Stimulated activated effector memory CD8-positive, alpha-beta T cell treated with anti-CD3 and anti-CD28 coated beads, Interleukin-12 subunit alpha, Interleukin-12 subunit beta, amount 100 ng/mL, for 72 hours (primary cell): ENCODE data around the gene SLC35F1.

Experiments used
- ATAC-seq: fragments of 150-1000 bp; cut with Tn5 transposase; 2 replicates; pipeline ENCODE4 v1.10.0; 2021
- DNase-seq, 2 donors: peaks; one replicate each; pipeline ENCODE4 v3.0.0; 2021 to 2022; ENCODE audit warnings: low spot score in 2 of 2
- H3K27ac Mint-ChIP-seq: one replicate; pipeline ENCODE4 v1.8.0; 2022; ENCODE audit warnings: mild to moderate bottlenecking, mixed read lengths
- H3K36me3 Mint-ChIP-seq: one replicate; pipeline ENCODE4 v1.8.0; 2022; ENCODE audit warnings: mild to moderate bottlenecking, mixed read lengths
- H3K4me1 Mint-ChIP-seq: one replicate; pipeline ENCODE4 v1.8.0; 2022; ENCODE audit warnings: mixed read lengths
- H3K4me3 Mint-ChIP-seq: one replicate; pipeline ENCODE4 v1.8.0; 2022; ENCODE audit warnings: mild to moderate bottlenecking, mixed read lengths
- H3K9me3 Mint-ChIP-seq: one replicate; pipeline ENCODE4 v1.8.0; 2022; ENCODE audit warnings: mixed read lengths

Gene SLC35F1

DNA sequence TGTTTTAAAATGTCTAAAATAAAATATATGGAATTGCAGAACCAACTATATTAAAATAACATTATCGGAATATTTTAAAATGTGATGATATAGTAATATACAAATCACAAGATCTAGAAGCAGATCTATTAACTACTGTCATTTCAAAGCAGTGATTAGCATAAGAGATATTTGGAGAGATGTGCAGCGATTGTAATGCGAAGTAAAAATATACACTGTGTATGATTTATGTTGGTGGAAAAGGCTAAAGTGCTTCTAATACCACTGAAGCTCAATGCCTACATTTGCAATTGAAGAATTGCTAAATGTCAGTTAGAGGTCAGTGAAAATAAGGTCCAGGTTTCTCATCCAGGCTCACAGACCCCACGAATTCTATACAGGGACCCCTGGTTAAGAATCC is 392.4 kb downstream of the SLC35F1 start:
- H3K9me3 Mint-ChIP-seq, result no peaks in the 10 kb centered on the region
- H3K27ac Mint-ChIP-seq, result no peak overlapping the region
- H3K36me3 Mint-ChIP-seq, result no peaks in the 10 kb centered on the region
- DNase-seq (no peak), ATAC-seq (no peak)
- H3K4me3 Mint-ChIP-seq, result no peak overlapping the region
- H3K4me1 Mint-ChIP-seq, result no peaks in the 10 kb centered on the region

DNA sequence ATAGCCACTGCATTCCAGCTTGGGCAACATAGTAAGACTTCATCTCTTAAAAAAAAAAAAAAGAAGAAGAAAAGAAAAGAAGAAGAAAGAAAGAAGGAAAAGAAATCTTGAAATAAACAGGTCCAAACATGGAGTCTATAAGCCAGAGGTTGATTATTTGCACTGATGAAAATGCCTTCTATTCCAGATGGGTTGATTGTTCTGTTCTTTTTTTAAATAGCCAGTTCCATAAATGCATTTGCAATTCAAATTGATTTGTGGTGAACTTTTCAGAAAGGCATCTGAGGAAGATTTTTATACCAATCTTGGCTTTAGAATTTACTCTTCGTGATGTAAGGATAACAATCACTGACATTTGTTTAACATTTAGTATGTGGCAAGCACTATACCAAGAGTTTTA is 397.3 kb downstream of the SLC35F1 start:
- no peaks in the 10 kb centered on the region for H3K36me3 Mint-ChIP-seq
- ATAC-seq, result no peak
- DNase-seq, result no peak
- no peaks in the 10 kb centered on the region for H3K4me1 Mint-ChIP-seq
- no peaks in the 10 kb centered on the region for H3K9me3 Mint-ChIP-seq
- H3K27ac Mint-ChIP-seq, result no peak overlapping the region
- H3K4me3 Mint-ChIP-seq, result no peak overlapping the region

DNA sequence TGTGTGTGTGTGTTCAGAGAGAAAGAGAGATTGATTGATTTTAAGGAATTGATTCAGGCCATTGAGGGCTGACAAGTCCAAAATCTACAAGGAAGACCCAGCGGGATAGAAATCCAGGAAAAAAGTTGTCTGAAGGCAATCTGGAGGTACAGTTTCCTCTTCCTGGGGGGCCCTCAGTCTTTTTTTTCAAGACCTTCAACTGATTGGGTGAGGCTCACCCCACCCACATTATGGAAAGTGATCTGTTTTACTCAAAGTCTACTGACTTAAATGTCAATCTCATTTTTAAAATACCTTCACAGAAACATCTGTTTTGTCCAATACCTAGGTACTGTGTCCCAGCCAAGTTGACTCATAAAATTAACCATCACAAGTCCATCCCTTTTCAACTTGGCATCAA is 398.0 kb downstream of the SLC35F1 start:
- Mint-ChIP-seq H3K4me3 (no peak overlapping the region), H3K36me3 (no peaks in the 10 kb centered on the region)
- ATAC-seq, result no peak

DNA sequence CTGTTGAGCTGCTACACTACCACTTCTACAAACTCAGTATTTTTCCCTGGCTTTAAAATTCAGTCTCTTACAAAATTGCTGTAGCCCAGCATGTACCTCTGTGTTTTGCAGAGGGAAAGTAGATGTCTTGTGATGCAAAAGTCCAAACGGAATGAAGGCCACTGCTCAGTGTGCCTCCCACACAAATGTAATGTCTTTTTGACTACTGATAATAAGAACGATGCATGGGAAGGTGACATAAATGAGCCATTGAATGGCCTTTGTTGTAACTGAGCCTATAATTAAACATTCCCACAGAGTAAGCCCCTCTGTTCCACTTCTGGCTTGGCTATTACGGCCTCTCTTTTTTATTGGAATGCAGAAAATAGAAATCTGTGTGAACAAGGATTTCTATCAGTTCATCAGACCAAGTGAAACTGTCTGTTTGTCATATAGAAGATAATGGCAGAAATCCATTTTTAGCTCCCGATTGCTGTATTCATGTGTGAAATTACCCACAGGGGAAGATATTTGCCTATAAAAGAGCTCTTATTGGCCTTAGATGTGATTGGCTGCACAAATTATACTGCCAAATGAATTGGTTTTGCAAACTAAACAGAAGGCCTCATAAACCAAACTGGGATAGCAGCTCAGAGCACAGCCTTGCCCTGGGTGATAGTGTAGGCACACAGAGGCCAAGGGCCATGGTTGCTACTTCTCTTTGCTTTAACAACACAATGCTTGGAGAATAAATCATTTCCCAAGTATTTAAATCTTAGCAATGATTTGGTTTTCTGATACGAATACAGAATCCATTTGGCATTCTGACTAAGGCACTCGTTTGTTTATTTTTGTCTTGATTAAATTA is 399.6 kb downstream of the SLC35F1 start:
- no peak for ATAC-seq
- Mint-ChIP-seq H3K4me3 (no peak overlapping the region), H3K27ac (no peak overlapping the region), H3K4me1 (no peaks in the 10 kb centered on the region), H3K36me3 (no peaks in the 10 kb centered on the region), H3K9me3 (no peaks in the 10 kb centered on the region)
- DNase-seq, result no peak

More for the DNA sequence above, 398.0 kb downstream of the SLC35F1 start:
- no peak overlapping the region for H3K27ac Mint-ChIP-seq
- no peaks in the 10 kb centered on the region for H3K9me3 Mint-ChIP-seq
- no peaks in the 10 kb centered on the region for H3K4me1 Mint-ChIP-seq
- DNase-seq, result no peak

DNA sequence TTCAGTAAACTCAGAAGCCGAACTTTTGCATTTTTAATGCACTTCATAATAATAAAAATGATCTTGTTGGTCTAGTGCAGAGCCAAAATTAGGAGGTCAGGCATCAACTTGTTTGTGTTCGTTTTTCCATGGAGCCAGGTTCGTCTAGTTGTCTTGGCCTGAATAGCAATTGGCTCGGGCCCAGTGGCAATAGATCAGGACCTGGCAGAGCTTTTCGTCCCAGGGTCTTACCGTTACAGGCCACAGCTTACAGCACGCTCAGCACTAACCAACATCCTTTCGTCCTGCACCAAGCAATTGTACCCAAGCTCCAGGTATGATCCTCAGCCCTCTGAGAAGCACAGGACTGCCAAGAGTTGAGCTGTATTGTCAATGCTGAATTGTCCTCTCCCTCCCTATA is 400.5 kb downstream of the SLC35F1 start:
- no peak for DNase-seq
- ATAC-seq, result no peak
- no peak overlapping the region for H3K27ac Mint-ChIP-seq
- H3K4me1 Mint-ChIP-seq, result no peaks in the 10 kb centered on the region
- H3K4me3 Mint-ChIP-seq, result no peak overlapping the region
- H3K36me3 Mint-ChIP-seq, result no peaks in the 10 kb centered on the region
- H3K9me3 Mint-ChIP-seq, result no peaks in the 10 kb centered on the region

DNA sequence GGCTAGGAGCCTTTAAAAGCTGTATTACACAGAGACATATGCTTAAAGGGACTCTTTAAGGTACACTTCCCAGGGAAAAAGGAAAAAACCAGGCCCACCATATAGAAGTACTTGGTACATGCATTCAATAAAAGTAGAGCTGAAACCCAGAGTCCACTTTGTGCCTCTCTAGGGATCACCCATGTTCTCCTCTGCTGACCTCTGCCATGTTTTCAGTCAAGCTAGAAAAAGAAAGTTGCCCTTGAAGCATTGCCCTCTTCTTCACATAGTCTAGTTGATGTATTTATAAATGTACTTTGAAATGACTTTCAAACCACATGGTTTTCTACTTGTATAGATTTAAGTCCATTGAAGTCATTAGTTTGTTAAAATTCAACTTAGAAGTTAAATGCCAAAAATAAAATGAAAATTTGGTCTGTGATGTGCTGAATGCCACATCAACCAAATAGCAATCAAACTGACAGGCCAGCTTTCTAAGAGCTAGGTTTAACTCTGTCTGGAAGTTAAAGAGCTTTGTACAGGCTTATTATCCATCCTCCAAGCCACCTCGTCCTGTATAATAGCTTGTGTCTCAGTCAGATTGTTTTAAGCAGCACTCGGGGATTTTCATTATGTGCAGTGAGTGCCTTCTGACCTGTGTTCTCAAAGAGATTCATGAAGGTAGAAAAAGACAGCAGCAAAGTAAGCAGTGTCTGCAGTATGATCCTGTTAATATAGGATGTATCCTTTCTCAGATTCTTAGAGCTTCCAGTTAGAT is 402.5 kb downstream of the SLC35F1 start:
- H3K27ac Mint-ChIP-seq, result no peak overlapping the region
- H3K9me3 Mint-ChIP-seq, result no peaks in the 10 kb centered on the region
- H3K36me3 Mint-ChIP-seq, result no peaks in the 10 kb centered on the region
- ATAC-seq (no peak), DNase-seq (no peak)
- H3K4me3 Mint-ChIP-seq, result no peak overlapping the region
- no peaks in the 10 kb centered on the region for H3K4me1 Mint-ChIP-seq

DNA sequence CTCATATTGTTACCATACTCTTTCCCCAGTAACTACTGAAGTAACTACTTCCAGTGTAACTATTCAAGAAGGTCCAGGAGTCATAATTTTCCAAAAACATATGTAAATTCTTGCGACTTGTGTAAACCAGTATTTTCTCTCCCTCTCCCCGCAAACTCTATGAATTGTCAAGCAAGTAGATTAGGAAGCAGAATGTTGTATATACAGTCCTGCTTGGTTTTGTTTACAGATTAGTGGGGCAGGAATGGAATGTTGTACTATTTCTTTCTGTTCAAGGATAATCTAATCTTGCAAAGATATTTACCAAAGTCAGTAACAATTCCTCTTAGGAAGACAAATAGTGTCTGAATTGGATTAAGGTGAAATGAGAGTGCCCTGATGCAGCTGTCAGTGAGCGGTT is 406.1 kb downstream of the SLC35F1 start:
- no peak overlapping the region for H3K27ac Mint-ChIP-seq

DNA sequence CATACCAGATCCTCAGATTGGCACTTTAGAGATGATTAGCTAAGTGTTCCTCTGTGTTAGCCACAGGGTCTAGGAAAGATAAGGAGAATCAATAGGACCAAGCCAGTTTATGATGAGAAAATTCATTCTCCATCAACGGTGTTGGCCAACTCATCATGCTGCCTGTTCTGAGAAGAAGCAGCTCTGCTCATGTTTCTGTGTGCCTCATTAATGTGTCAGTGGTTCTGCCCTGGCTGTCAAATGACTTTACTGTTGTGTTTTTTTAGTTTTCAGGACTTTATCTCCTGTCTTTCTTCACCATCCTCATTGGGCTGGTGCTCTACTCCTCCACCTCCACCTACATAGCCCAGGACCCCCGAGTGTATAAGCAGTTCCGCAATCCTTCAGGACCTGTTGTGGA is 406.7 kb downstream of the SLC35F1 start:
- Mint-ChIP-seq H3K4me3 (no peak overlapping the region), H3K27ac (no peak overlapping the region), H3K36me3 (no peaks in the 10 kb centered on the region), H3K9me3 (no peaks in the 10 kb centered on the region), H3K4me1 (no peaks in the 10 kb centered on the region)
- DNase-seq, result no peak
- ATAC-seq, result no peak

More for the DNA sequence above, 406.1 kb downstream of the SLC35F1 start:
- Mint-ChIP-seq H3K36me3 (no peaks in the 10 kb centered on the region), H3K9me3 (no peaks in the 10 kb centered on the region), H3K4me3 (no peak overlapping the region), H3K4me1 (no peaks in the 10 kb centered on the region)
- ATAC-seq (no peak), DNase-seq (no peak)

DNA sequence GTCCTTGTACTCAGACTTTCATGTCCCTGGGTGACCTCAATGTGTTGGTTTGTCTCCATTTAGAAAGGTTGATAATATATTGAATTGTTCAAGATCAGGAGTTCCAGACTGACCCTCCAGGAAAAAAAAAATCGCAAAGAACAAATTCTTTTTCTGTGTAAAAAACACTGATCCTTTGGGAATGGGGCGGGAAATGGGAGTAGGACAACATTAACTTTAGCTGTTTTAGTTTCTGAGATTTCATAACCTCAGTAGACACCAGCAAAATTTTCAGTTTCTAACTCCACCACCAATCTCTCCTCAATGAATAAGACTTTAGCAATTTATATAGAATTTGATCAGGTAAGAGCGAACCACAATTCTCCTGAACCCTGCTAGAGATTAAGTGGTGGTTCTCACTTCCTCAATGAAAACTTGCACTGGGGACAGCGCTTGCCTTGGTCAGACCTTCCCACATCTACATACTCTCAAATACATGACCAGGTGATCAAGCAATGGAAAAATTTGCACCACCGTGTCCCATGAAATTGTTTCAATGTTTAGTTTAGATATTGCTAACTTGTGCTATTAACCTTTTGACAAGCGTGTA is 409.8 kb downstream of the SLC35F1 start:
- DNase-seq (no peak), ATAC-seq (no peak)
- Mint-ChIP-seq H3K36me3 (no peaks in the 10 kb centered on the region), H3K4me1 (no peaks in the 10 kb centered on the region), H3K4me3 (no peak overlapping the region), H3K27ac (no peak overlapping the region), H3K9me3 (no peaks in the 10 kb centered on the region)

DNA sequence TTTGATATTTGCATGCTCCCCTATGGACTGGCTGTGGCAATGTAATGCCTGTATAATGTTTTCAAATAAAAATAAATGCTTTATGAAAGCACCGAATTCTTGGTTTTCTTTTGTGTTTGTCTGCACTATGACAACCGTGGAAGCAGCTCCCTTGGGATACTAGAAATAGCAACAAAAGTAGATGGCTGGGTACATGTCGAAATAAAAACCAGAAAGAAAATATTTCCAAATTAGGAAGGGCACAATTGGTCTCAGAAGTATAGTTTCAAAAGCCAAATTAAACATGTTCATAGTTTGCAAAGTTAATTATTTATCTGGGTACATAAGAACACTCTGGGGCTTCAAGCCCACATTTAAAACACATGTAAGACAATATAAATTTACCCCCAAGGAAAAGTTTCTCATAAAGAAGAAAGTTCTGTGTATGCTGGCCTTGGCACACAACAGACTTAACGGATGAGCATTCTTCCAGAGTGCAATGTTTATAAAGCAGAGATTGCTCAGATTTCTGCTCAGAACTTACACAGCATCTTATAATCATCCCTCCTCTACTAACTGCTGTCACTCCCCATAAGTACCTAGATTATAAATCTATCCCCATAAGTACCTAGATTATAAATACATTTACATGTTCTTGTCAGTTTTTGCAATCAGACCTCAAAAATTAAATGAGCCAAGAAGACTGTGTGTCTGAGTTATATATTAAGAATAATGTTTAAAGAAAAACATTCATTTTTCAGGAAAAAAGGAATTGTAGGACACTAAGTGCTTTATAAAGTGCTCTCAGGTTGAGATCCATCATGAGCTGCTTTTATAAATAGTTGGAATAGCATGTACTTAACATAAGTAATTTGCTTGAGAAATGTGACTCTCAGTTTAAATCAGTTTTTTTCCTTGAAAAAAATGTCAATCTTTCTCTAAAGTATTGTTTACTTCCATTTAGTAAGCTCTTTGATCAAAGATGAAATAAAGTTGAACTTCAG is 410.8 kb downstream of the SLC35F1 start:
- no peaks in the 10 kb centered on the region for H3K36me3 Mint-ChIP-seq
- H3K9me3 Mint-ChIP-seq, result no peaks in the 10 kb centered on the region
- ATAC-seq (no peak), DNase-seq (no peak)
- H3K4me1 Mint-ChIP-seq, result no peaks in the 10 kb centered on the region
- no peak overlapping the region for H3K4me3 Mint-ChIP-seq
- no peak overlapping the region for H3K27ac Mint-ChIP-seq

DNA sequence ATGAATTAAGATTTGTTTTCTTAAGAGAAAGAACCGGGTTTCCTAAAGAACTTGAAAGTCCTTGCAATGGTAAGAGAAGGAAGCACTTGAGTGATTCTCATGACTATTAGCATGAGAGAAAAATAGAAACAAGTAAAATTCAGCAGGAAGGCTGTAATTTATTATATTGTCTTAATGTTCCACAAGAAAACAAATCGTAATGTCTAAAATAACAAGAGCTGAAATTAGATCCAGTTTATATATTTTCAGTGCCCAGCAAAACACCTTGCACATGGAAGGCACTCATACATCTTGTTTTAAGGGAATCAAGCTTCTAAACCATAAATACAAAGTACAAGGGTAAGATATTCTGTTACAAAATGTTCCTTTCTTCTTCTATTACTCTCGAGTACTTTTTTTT is 411.6 kb downstream of the SLC35F1 start:
- ATAC-seq (no peak), DNase-seq (no peak)
- no peak overlapping the region for H3K27ac Mint-ChIP-seq
- H3K36me3 Mint-ChIP-seq, result no peaks in the 10 kb centered on the region
- no peaks in the 10 kb centered on the region for H3K4me1 Mint-ChIP-seq
- H3K9me3 Mint-ChIP-seq, result no peaks in the 10 kb centered on the region
- no peak overlapping the region for H3K4me3 Mint-ChIP-seq

DNA sequence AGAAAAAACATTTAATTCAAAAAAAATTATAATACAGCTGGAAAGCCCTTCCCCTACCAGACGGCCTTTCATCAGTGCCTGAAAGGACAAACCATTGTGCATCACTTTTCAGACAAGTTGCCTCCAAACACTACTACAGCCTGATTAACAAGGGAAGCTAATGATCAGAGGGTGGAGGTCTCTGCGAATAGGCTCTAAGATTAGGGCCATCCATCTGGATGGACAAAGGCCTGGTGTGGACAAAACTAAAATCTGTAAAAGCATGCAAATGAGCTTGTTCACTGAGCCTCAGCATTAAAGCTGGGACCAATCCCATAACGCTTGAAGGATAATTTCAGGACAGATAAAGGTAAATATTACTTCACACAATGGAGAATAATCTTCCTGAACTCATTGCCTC is 412.4 kb downstream of the SLC35F1 start:
- no peaks in the 10 kb centered on the region for H3K4me1 Mint-ChIP-seq
- DNase-seq (no peak), ATAC-seq (no peak)
- no peak overlapping the region for H3K4me3 Mint-ChIP-seq
- H3K36me3 Mint-ChIP-seq, result no peaks in the 10 kb centered on the region
- no peaks in the 10 kb centered on the region for H3K9me3 Mint-ChIP-seq
- H3K27ac Mint-ChIP-seq, result no peak overlapping the region

DNA sequence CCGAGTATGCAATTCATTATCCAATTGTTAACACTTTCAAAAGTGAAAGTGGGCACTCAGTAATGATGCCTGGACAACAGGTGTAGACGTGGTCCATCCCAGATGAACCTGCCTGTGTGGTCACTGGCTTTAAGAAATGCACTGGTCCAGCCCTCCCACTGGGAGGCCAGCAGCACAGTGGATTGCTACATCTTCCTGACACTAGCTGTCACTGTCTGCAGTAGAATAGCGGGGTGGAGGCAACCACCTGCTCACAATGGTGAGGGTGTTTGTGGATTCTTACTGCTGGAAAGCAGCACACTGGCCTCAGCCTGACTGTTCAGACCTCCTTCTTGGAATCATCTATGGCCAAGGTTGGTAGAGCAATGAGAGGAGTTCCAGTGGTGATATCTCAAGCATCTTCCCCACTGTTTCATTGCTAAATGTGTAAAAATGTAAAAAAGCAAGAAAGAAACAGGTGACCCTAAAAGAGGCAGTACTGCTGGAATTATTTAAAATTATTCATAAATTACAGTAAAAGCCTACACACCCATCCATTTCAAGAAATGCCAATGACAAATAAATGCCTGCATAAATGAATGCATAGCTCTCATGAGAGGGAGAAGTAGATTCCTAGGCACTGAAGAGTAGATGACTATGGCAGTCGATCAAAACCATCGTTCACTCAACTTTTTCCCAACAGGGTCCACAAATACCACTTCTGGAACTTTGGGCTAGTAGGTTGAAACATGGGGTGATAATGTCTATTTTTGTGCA is 413.0 kb downstream of the SLC35F1 start:
- no peak for DNase-seq
- ATAC-seq, result peak; percentile 11
- no peak overlapping the region for H3K27ac Mint-ChIP-seq
- H3K4me3 Mint-ChIP-seq, result no peak overlapping the region
- H3K4me1 Mint-ChIP-seq, result no peaks in the 10 kb centered on the region
- H3K9me3 Mint-ChIP-seq, result no peaks in the 10 kb centered on the region
- no peaks in the 10 kb centered on the region for H3K36me3 Mint-ChIP-seq

DNA sequence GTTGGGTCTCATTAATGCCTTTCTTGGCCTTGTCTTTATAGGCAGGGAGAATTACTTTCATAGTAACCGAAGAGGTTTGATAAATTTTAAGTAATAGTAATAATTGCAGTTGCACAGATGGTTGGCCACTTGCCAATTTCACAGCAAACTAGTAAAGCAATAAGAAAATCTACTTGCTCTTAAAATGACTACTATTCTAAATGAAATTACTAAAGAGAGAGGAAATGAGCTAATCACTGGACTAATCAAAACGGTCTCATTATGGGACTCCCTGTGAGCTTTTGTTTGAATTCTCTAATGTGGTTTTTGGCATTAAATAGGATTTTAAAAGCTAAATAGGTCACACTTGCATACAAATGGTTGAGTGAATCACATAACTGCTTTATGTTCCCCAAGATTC is 413.6 kb downstream of the SLC35F1 start:
- Mint-ChIP-seq H3K4me3 (no peak overlapping the region), H3K36me3 (no peaks in the 10 kb centered on the region)
- no peak for DNase-seq

More for the DNA sequence above, 413.6 kb downstream of the SLC35F1 start:
- Mint-ChIP-seq H3K27ac (no peak overlapping the region), H3K4me1 (no peaks in the 10 kb centered on the region), H3K9me3 (no peaks in the 10 kb centered on the region)
- no peak for ATAC-seq
